Esophagus muscularis mucosa (tissue), 4 donors: ENCODE results near the gene PRIMA1.

Experiments
- CTCF ChIP-seq, 3 experiments: fragments of 200-600 bp in 2 of 3; fragments of 450-650 bp in 1 of 3; sonication (generic) in 2 of 3; IDR thresholded peaks; one replicate each; pipeline ENCODE4 v1.5.1; 2017 to 2019; ENCODE audit warnings: antibody characterized with exemption in 3 of 3, mild to moderate bottlenecking in 2 of 3, moderate library complexity in 1 of 3
- EP300 ChIP-seq: sonication (generic); formaldehyde crosslinking; IDR thresholded peaks from one replicate; pipeline ENCODE4 v1.6.1; 2017; ENCODE audit warnings: antibody characterized with exemption
- POLR2A ChIP-seq: fragments of 450-650 bp; IDR thresholded peaks from one replicate; pipeline ENCODE4 v1.6.1; 2017; ENCODE audit warnings: antibody characterized with exemption, moderate library complexity, mild to moderate bottlenecking, low read depth
- POLR2AphosphoS5 ChIP-seq, 2 donors: sonication (generic); formaldehyde crosslinking; IDR thresholded peaks; one replicate each; pipeline ENCODE4 v1.6.1; 2017; ENCODE audit warnings: antibody characterized with exemption in 2 of 2

DNA sequence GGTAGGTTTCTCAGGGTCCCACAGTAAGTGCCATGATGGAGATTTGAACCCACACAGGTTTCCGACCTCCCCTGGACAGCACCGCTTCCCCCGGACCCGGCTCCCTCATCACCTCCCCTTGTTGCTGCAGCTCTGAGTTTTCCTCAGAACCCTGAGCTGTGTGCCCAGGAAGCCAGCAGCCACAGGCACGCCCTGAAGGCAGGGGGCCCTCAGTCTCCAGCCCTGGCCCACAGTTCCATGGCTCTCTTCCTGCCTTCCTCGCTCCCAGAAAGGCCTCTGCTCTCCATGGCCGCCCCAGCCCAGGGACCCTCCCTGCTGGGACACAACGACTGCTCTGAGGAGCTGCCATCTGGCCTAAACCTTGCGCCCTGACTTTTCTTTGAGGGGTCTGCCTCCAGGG lies 35.8 kb upstream of the PRIMA1 start:
- no peak for TF ChIP-seq POLR2A
- TF ChIP-seq CTCF (IDR thresholded peaks at IDR 0.05) = no peak
- TF ChIP-seq POLR2AphosphoS5 (IDR thresholded peaks at IDR 0.05) = no peak
- TF ChIP-seq EP300 = no peak
